ENCODE data around the gene MVD.
"Not testable (repeated sequence)": the region's sequence is repeated elsewhere in the genome, so short reads cannot be mapped to it uniquely, and the experiment has no call there.

The MVD gene

GRCh38 chr16:88614818-88615580 is 47.9 kb downstream of the MVD start:
- FAIRE-seq (no peak), DNase-seq (ENCODE audit: insufficient read length, low spot score) (no peak)

- no peak for FAIRE-seq
- DNase-seq (ENCODE audit: insufficient read length, low spot score): no peak
These were observed 48.7 kb downstream of the MVD start for GRCh38 chr16:88613911-88614817.

GRCh38 chr16:88613293-88613692 is 49.6 kb downstream of the MVD start:
- no peak for FAIRE-seq
- no peak for DNase-seq (ENCODE audit: insufficient read length, low spot score)

GRCh38 chr16:88610909-88611812 is 51.7 kb downstream of the MVD start:
- DNase-seq (ENCODE audit: insufficient read length, low spot score): no peak

GRCh38 chr16:88610080-88610479 is 52.8 kb downstream of the MVD start:
- DNase-seq (ENCODE audit: insufficient read length, low spot score) (no peak), FAIRE-seq (no peak)

More at GRCh38 chr16:88610909-88611812, 51.7 kb downstream of the MVD start:
- FAIRE-seq: no peak

- not testable (repeated sequence) for DNase-seq (ENCODE audit: insufficient read length, low spot score); FAIRE-seq
These were observed 53.5 kb downstream of the MVD start for GRCh38 chr16:88609426-88609825.

GRCh38 chr16:88608076-88608475 is 54.8 kb downstream of the MVD start:
- DNase-seq (ENCODE audit: insufficient read length, low spot score) (no peak), FAIRE-seq (no peak)

GRCh38 chr16:88606148-88606757 is 56.6 kb downstream of the MVD start:
- DNase-seq (ENCODE audit: insufficient read length, low spot score) (no peak), FAIRE-seq (no peak)

GRCh38 chr16:88605186-88606147 is 57.4 kb downstream of the MVD start:
- no peak for FAIRE-seq

GRCh38 chr16:88602091-88602490 is 60.8 kb downstream of the MVD start:
- FAIRE-seq: no peak
- DNase-seq (ENCODE audit: insufficient read length, low spot score): no peak

More at GRCh38 chr16:88605186-88606147, 57.4 kb downstream of the MVD start:
- no peak for DNase-seq (ENCODE audit: insufficient read length, low spot score)

Measured in GM19239 (cell line).